HepG2 (cell line): ENCODE results near the gene PDLIM7. TPM values are rescaled to one million over a fixed set of nuclear protein-coding genes. Genes with fewer than 3 reads are reported as not detected.

Experiments
- BCL6 ChIP-seq: IDR thresholded peaks from 2 replicates; pipeline ENCODE4 v1.6.1; 2016; ENCODE audit warnings: missing genetic modification reagents, missing compliant biosample characterization
- BORCS8-MEF2B ChIP-seq: sonication (generic); formaldehyde crosslinking; IDR thresholded peaks from 2 replicates; pipeline ENCODE4 v1.8.0; 2022; ENCODE audit warnings: mild to moderate bottlenecking, missing genetic modification reagents
- BRD4 ChIP-seq: sonication (generic); formaldehyde crosslinking; IDR thresholded peaks from 2 replicates; pipeline ENCODE4 v1.4.0; 2020; ENCODE audit warnings: missing genetic modification reagents
- LCORL ChIP-seq, 2 experiments: fragments of 450-650 bp in 1 of 2; sonication (generic) in 1 of 2; formaldehyde crosslinking in 1 of 2; IDR thresholded peaks; 2 replicates each; pipeline versions ENCODE4 v1.5.0 to v1.6.1; 2017 to 2020; ENCODE audit warnings: antibody characterized with exemption in 1 of 2, missing genetic modification reagents in 1 of 2
- MAZ ChIP-seq, 2 experiments: sonication (generic) in 1 of 2; formaldehyde crosslinking in 1 of 2; IDR thresholded peaks; 2 replicates each; pipeline versions ENCODE4 v1.5.0 to v1.6.1; 2012 to 2020; ENCODE audit warnings: low read depth in 2 of 2, mild to moderate bottlenecking in 2 of 2, borderline replicate concordance in 1 of 2, improper control_type of control experiment in 1 of 2, low read length in 1 of 2, missing genetic modification reagents in 1 of 2, moderate library complexity in 1 of 2
- PHF8 ChIP-seq: sonication (generic); formaldehyde crosslinking; IDR thresholded peaks from 2 replicates; pipeline ENCODE4 v1.5.0; 2020; ENCODE audit warnings: missing genetic modification reagents
- SRF ChIP-seq: IDR thresholded peaks from 2 replicates; pipeline ENCODE4 v1.6.1; 2011; ENCODE audit warnings: mild to moderate bottlenecking, low read depth, low read length, moderate library complexity
- ZNF160 ChIP-seq: sonication (generic); formaldehyde crosslinking; IDR thresholded peaks from 2 replicates; pipeline ENCODE4 v1.8.0; 2022; ENCODE audit warnings: mild to moderate bottlenecking, inconsistent platforms, missing genetic modification reagents
- ZNF230 ChIP-seq: sonication (generic); formaldehyde crosslinking; IDR thresholded peaks from 2 replicates; pipeline ENCODE4 v1.4.0; 2020; ENCODE audit warnings: mild to moderate bottlenecking, missing genetic modification reagents
- ZNF326 ChIP-seq: sonication (generic); formaldehyde crosslinking; IDR thresholded peaks from 2 replicates; pipeline ENCODE4 v1.4.0; 2020; ENCODE audit warnings: missing genetic modification reagents, borderline replicate concordance
- ZNF34 ChIP-seq: sonication (generic); formaldehyde crosslinking; IDR thresholded peaks from 2 replicates; pipeline ENCODE4 v1.4.0; 2020; ENCODE audit warnings: mild to moderate bottlenecking, missing genetic modification reagents, borderline replicate concordance
- ZNF350 ChIP-seq: sonication (generic); formaldehyde crosslinking; IDR thresholded peaks from 2 replicates; pipeline ENCODE4 v1.4.0; 2020; ENCODE audit warnings: mild to moderate bottlenecking, low read depth, missing genetic modification reagents, borderline replicate concordance
- ZNF574 ChIP-seq: sonication (generic); formaldehyde crosslinking; IDR thresholded peaks from 2 replicates; pipeline ENCODE4 v1.4.0; 2020; ENCODE audit warnings: missing genetic modification reagents
- ZNF597 ChIP-seq: sonication (generic); formaldehyde crosslinking; IDR thresholded peaks from 2 replicates; pipeline ENCODE4 v1.5.0; 2020; ENCODE audit warnings: missing genetic modification reagents
- polyA plus RNA-seq, 8 experiments: library from polyadenylated mRNA; depleted of rRNA in 3 of 8; stranded (reverse) in 7 of 8; unstranded in 1 of 8; fragments of >200 nt; fragmentation: Illumina TruSeq in 4 of 8; extraction: Trizol in 4 of 8; gene quantifications; 2 replicates each; pipeline versions ENCODE4 v1.2.1 to v1.2.3, GENCODE V29; 2011 to 2016; ENCODE audit warnings: low read depth in 4 of 8, missing spikeins in 1 of 8, mixed read lengths in 1 of 8; ENCODE audit not compliant: insufficient read depth in 1 of 8
- total RNA-seq, 5 experiments: library from RNA; depleted of rRNA; stranded (reverse); fragments of >200 nt; fragmentation: Illumina TruSeq; extraction: Trizol; gene quantifications; 2 replicates each; pipeline ENCODE4 v1.2.3, GENCODE V29; 2016; ENCODE audit warnings: low read depth in 1 of 5
- TF ChIP-seq, protein P1 (sequence below): IDR thresholded peaks from 2 replicates; pipeline ENCODE4 v1.6.1; 2016; ENCODE audit warnings: low read depth, borderline replicate concordance
- TF ChIP-seq, protein P2 (sequence below): sonication (generic); formaldehyde crosslinking; IDR thresholded peaks from 2 replicates; pipeline ENCODE4 v1.9.0; 2021; ENCODE audit warnings: mild to moderate bottlenecking, missing genetic modification reagents

Gene PDLIM7
- total and polyA plus RNA-seq, 2 of the 13 experiments (the other 11 are each of a cell fraction or from before 2014, with no cell fraction given) = 21.1 to 31.3 TPM

DNA sequence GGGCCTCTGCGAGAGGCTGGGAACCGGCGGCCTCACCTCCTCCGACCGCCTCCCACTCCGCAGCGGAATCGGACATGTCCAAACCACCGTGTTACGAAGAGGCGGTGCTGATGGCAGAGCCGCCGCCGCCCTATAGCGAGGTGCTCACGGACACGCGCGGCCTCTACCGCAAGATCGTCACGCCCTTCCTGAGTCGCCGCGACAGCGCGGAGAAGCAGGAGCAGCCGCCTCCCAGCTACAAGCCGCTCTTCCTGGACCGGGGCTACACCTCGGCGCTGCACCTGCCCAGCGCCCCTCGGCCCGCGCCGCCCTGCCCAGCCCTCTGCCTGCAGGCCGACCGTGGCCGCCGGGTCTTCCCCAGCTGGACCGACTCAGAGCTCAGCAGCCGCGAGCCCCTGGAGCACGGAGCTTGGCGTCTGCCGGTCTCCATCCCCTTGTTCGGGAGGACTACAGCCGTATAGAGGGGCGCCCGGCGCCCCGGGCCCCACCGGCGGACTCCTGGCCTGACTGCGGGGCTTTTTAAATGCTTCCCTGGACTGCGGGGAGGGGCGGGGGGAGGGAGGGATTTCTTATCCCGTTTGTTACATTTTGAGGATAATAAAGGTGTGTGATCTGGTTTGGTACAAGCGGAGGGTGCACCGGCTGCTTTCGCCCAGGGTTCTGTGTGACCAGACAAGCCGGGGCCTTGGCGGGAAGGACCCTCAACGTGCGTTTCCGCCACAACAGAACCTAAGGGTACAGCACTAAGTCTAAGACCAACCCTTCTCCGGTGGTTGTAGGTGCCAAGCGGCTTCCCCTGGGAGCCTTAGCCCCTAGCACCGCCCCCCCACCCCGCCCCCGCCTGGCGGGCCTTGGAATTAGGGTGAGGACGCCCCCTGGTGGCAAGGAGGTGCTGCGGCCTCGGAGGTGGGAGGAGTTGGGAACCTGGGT is 41.5 kb downstream of the PDLIM7 start (continued):
- TF ChIP-seq ZNF574 (CRISPR knock-in tag) = peak; percentile 68
- no peak for TF ChIP-seq BCL6 (CRISPR knock-in tag)
- peak; percentile 49; the same call in 1 of the 2 replicates for TF ChIP-seq BRD4 (CRISPR knock-in tag)
- TF ChIP-seq ZNF160 = no peak
- TF ChIP-seq MAZ (IDR thresholded peaks at IDR 0.05; ENCODE audit: borderline replicate concordance, low read depth, low read length) = peak; percentile 23; the same call in 1 of the 2 replicates
- peak; percentile 63; the same call in 1 of the 2 replicates for TF ChIP-seq MAZ (CRISPR knock-in tag; IDR thresholded peaks at IDR 0.05; ENCODE audit: low read depth)
- TF ChIP-seq ZNF230 (CRISPR knock-in tag) = 0 out of 2 replicates have a peak, but pooled peaks have one; percentile 57
- peak; percentile 11; the same call in 1 of the 2 replicates for TF ChIP-seq ZNF350 (CRISPR knock-in tag)
- TF ChIP-seq LCORL (IDR thresholded peaks at IDR 0.05) = no peak
- TF ChIP-seq LCORL (CRISPR knock-in tag; IDR thresholded peaks at IDR 0.05) = no peak
- TF ChIP-seq ZNF597 (CRISPR knock-in tag) = no peak
- TF ChIP-seq PHF8 = peak; percentile 56; the same call in 1 of the 2 replicates
- peak; percentile 83; the same call in 1 of the 2 replicates for TF ChIP-seq ZNF326 (CRISPR knock-in tag)
- no peak for TF ChIP-seq BORCS8-MEF2B
- no peak for TF ChIP-seq ZNF34 (CRISPR knock-in tag)
- TF ChIP-seq, protein P1, sequence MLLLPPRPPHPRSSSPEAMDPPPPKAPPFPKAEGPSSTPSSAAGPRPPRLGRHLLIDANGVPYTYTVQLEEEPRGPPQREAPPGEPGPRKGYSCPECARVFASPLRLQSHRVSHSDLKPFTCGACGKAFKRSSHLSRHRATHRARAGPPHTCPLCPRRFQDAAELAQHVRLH (CRISPR knock-in tag) = peak; percentile 10; the same call in 1 of the 2 replicates
- TF ChIP-seq SRF = no peak
- TF ChIP-seq, protein P2, sequence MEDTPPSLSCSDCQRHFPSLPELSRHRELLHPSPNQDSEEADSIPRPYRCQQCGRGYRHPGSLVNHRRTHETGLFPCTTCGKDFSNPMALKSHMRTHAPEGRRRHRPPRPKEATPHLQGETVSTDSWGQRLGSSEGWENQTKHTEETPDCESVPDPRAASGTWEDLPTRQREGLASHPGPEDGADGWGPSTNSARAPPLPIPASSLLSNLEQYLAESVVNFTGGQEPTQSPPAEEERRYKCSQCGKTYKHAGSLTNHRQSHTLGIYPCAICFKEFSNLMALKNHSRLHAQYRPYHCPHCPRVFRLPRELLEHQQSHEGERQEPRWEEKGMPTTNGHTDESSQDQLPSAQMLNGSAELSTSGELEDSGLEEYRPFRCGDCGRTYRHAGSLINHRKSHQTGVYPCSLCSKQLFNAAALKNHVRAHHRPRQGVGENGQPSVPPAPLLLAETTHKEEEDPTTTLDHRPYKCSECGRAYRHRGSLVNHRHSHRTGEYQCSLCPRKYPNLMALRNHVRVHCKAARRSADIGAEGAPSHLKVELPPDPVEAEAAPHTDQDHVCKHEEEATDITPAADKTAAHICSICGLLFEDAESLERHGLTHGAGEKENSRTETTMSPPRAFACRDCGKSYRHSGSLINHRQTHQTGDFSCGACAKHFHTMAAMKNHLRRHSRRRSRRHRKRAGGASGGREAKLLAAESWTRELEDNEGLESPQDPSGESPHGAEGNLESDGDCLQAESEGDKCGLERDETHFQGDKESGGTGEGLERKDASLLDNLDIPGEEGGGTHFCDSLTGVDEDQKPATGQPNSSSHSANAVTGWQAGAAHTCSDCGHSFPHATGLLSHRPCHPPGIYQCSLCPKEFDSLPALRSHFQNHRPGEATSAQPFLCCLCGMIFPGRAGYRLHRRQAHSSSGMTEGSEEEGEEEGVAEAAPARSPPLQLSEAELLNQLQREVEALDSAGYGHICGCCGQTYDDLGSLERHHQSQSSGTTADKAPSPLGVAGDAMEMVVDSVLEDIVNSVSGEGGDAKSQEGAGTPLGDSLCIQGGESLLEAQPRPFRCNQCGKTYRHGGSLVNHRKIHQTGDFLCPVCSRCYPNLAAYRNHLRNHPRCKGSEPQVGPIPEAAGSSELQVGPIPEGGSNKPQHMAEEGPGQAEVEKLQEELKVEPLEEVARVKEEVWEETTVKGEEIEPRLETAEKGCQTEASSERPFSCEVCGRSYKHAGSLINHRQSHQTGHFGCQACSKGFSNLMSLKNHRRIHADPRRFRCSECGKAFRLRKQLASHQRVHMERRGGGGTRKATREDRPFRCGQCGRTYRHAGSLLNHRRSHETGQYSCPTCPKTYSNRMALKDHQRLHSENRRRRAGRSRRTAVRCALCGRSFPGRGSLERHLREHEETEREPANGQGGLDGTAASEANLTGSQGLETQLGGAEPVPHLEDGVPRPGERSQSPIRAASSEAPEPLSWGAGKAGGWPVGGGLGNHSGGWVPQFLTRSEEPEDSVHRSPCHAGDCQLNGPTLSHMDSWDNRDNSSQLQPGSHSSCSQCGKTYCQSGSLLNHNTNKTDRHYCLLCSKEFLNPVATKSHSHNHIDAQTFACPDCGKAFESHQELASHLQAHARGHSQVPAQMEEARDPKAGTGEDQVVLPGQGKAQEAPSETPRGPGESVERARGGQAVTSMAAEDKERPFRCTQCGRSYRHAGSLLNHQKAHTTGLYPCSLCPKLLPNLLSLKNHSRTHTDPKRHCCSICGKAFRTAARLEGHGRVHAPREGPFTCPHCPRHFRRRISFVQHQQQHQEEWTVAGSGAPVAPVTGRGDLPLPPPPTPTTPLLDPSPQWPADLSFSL = 0 out of 2 replicates have a peak, but pooled peaks have one; percentile 47
